ENCODE results near the gene C1orf232.
A peak's percentile ranks its signal among the peaks of the same experiment; 100 is the strongest.

DNA sequence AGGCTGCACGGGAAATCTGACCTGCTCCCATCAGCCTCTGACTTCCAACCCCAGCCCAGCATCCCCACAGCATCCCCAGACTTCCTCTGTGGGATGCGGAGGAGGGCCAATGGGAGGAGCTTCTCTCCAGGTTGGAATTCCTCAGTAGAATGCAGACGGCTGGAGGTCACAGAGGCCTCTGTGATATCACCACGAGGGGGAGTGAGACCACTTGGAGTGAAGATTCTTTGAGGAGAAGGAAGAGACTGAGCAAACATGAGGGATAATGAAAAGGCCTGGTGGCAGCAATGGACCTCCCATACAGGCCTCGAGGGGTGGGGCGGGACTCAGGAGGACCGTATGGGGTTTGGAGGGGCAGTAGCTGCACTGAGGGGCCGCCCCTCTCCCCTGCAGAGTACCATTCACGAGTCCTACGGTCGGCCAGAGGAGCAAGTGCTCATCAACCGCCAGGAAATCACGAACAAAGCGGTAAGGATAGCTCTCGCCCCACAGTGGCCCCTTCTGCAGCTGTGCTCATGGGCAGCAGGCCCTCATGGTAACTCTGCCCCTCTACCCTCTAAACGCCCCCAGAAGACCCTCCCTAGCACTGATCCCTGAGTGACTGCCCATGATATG is 21.7 kb upstream of the C1orf232 start, which contains the start of gene CATSPER4:
- TF ChIP-seq MEIS1 (CRISPR knock-in tag; IDR thresholded peaks at IDR 0.05; ENCODE audit: borderline replicate concordance) = no peak
- TF ChIP-seq TBX2 (CRISPR knock-in tag; IDR thresholded peaks at IDR 0.05; ENCODE audit: borderline replicate concordance) = no peak
- TF ChIP-seq, protein P1, sequence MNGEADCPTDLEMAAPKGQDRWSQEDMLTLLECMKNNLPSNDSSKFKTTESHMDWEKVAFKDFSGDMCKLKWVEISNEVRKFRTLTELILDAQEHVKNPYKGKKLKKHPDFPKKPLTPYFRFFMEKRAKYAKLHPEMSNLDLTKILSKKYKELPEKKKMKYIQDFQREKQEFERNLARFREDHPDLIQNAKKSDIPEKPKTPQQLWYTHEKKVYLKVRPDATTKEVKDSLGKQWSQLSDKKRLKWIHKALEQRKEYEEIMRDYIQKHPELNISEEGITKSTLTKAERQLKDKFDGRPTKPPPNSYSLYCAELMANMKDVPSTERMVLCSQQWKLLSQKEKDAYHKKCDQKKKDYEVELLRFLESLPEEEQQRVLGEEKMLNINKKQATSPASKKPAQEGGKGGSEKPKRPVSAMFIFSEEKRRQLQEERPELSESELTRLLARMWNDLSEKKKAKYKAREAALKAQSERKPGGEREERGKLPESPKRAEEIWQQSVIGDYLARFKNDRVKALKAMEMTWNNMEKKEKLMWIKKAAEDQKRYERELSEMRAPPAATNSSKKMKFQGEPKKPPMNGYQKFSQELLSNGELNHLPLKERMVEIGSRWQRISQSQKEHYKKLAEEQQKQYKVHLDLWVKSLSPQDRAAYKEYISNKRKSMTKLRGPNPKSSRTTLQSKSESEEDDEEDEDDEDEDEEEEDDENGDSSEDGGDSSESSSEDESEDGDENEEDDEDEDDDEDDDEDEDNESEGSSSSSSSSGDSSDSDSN (CRISPR knock-in tag; IDR thresholded peaks at IDR 0.05) = no peak
- TF ChIP-seq, protein P2, sequence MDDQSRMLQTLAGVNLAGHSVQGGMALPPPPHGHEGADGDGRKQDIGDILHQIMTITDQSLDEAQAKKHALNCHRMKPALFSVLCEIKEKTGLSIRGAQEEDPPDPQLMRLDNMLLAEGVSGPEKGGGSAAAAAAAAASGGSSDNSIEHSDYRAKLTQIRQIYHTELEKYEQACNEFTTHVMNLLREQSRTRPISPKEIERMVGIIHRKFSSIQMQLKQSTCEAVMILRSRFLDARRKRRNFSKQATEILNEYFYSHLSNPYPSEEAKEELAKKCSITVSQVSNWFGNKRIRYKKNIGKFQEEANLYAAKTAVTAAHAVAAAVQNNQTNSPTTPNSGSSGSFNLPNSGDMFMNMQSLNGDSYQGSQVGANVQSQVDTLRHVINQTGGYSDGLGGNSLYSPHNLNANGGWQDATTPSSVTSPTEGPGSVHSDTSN (CRISPR knock-in tag; IDR thresholded peaks at IDR 0.05; ENCODE audit: borderline replicate concordance) = no peak
- TF ChIP-seq, protein P3, sequence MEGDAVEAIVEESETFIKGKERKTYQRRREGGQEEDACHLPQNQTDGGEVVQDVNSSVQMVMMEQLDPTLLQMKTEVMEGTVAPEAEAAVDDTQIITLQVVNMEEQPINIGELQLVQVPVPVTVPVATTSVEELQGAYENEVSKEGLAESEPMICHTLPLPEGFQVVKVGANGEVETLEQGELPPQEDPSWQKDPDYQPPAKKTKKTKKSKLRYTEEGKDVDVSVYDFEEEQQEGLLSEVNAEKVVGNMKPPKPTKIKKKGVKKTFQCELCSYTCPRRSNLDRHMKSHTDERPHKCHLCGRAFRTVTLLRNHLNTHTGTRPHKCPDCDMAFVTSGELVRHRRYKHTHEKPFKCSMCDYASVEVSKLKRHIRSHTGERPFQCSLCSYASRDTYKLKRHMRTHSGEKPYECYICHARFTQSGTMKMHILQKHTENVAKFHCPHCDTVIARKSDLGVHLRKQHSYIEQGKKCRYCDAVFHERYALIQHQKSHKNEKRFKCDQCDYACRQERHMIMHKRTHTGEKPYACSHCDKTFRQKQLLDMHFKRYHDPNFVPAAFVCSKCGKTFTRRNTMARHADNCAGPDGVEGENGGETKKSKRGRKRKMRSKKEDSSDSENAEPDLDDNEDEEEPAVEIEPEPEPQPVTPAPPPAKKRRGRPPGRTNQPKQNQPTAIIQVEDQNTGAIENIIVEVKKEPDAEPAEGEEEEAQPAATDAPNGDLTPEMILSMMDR (CRISPR knock-in tag; IDR thresholded peaks at IDR 0.05) = peak; percentile 68
- no peak for TF ChIP-seq ZNF572 (CRISPR knock-in tag; IDR thresholded peaks at IDR 0.05)
- TF ChIP-seq, protein P4, sequence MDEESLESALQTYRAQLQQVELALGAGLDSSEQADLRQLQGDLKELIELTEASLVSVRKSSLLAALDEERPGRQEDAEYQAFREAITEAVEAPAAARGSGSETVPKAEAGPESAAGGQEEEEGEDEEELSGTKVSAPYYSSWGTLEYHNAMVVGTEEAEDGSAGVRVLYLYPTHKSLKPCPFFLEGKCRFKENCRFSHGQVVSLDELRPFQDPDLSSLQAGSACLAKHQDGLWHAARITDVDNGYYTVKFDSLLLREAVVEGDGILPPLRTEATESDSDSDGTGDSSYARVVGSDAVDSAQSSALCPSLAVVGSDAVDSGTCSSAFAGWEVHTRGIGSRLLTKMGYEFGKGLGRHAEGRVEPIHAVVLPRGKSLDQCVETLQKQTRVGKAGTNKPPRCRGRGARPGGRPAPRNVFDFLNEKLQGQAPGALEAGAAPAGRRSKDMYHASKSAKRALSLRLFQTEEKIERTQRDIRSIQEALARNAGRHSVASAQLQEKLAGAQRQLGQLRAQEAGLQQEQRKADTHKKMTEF (CRISPR knock-in tag; IDR thresholded peaks at IDR 0.05) = no peak
- TF ChIP-seq TP53 (CRISPR knock-in tag; conservative IDR thresholded peaks at IDR 0.05) = no peak
- TF ChIP-seq, protein P5, sequence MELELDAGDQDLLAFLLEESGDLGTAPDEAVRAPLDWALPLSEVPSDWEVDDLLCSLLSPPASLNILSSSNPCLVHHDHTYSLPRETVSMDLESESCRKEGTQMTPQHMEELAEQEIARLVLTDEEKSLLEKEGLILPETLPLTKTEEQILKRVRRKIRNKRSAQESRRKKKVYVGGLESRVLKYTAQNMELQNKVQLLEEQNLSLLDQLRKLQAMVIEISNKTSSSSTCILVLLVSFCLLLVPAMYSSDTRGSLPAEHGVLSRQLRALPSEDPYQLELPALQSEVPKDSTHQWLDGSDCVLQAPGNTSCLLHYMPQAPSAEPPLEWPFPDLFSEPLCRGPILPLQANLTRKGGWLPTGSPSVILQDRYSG (CRISPR knock-in tag; IDR thresholded peaks at IDR 0.05) = no peak
- no peak for TF ChIP-seq CCDC6 (CRISPR knock-in tag; IDR thresholded peaks at IDR 0.05)
- no peak for TF ChIP-seq ATF1 (CRISPR knock-in tag; IDR thresholded peaks at IDR 0.05)
- TF ChIP-seq, protein P6, sequence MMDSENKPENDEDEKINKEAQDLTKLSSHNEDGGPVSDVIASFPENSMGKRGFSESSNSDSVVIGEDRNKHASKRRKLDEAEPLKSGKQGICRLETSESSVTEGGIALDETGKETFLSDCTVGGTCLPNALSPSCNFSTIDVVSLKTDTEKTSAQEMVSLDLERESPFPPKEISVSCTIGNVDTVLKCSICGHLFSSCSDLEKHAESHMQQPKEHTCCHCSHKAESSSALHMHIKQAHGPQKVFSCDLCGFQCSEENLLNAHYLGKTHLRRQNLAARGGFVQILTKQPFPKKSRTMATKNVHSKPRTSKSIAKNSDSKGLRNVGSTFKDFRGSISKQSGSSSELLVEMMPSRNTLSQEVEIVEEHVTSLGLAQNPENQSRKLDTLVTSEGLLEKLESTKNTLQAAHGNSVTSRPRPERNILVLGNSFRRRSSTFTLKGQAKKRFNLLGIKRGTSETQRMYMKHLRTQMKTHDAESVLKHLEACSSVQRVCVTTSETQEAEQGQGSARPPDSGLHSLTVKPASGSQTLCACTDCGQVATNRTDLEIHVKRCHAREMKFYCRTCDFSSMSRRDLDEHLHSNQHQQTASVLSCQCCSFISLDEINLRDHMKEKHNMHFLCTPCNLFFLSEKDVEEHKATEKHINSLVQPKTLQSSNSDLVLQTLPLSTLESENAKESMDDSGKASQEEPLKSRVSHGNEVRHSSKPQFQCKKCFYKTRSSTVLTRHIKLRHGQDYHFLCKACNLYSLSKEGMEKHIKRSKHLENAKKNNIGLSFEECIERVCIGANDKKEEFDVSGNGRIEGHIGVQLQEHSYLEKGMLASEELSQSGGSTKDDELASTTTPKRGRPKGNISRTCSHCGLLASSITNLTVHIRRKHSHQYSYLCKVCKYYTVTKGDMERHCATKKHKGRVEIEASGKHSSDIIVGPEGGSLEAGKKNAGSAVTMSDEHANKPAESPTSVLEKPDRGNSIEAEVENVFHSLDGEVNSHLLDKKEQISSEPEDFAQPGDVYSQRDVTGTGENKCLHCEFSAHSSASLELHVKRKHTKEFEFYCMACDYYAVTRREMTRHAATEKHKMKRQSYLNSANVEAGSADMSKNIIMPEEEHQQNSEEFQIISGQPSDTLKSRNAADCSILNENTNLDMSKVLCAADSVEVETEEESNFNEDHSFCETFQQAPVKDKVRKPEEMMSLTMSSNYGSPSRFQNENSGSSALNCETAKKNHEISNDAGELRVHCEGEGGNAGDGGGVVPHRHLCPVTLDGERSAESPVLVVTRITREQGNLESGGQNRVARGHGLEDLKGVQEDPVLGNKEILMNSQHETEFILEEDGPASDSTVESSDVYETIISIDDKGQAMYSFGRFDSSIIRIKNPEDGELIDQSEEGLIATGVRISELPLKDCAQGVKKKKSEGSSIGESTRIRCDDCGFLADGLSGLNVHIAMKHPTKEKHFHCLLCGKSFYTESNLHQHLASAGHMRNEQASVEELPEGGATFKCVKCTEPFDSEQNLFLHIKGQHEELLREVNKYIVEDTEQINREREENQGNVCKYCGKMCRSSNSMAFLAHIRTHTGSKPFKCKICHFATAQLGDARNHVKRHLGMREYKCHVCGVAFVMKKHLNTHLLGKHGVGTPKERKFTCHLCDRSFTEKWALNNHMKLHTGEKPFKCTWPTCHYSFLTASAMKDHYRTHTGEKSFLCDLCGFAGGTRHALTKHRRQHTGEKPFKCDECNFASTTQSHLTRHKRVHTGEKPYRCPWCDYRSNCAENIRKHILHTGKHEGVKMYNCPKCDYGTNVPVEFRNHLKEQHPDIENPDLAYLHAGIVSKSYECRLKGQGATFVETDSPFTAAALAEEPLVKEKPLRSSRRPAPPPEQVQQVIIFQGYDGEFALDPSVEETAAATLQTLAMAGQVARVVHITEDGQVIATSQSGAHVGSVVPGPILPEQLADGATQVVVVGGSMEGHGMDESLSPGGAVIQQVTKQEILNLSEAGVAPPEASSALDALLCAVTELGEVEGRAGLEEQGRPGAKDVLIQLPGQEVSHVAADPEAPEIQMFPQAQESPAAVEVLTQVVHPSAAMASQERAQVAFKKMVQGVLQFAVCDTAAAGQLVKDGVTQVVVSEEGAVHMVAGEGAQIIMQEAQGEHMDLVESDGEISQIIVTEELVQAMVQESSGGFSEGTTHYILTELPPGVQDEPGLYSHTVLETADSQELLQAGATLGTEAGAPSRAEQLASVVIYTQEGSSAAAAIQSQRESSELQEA (CRISPR knock-in tag; IDR thresholded peaks at IDR 0.05; ENCODE audit: not compliant biosample characterization) = no peak

Data from HepG2 (cell line).